Measurements from ENCODE around the gene ADCY10.
A peak's percentile ranks its signal among the peaks of the same experiment; 100 is the strongest.

ADCY10 gene

GRCh38 chr1:167924543-167925231, 10.8 kb upstream of the ADCY10 start:
- TF ChIP-seq, protein P1, sequence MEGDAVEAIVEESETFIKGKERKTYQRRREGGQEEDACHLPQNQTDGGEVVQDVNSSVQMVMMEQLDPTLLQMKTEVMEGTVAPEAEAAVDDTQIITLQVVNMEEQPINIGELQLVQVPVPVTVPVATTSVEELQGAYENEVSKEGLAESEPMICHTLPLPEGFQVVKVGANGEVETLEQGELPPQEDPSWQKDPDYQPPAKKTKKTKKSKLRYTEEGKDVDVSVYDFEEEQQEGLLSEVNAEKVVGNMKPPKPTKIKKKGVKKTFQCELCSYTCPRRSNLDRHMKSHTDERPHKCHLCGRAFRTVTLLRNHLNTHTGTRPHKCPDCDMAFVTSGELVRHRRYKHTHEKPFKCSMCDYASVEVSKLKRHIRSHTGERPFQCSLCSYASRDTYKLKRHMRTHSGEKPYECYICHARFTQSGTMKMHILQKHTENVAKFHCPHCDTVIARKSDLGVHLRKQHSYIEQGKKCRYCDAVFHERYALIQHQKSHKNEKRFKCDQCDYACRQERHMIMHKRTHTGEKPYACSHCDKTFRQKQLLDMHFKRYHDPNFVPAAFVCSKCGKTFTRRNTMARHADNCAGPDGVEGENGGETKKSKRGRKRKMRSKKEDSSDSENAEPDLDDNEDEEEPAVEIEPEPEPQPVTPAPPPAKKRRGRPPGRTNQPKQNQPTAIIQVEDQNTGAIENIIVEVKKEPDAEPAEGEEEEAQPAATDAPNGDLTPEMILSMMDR (IDR thresholded peaks at IDR 0.05; ENCODE audit: extremely low read depth, missing control alignments), result no peak
- no peak for DNase-seq (ENCODE audit: low spot score)

DNA sequence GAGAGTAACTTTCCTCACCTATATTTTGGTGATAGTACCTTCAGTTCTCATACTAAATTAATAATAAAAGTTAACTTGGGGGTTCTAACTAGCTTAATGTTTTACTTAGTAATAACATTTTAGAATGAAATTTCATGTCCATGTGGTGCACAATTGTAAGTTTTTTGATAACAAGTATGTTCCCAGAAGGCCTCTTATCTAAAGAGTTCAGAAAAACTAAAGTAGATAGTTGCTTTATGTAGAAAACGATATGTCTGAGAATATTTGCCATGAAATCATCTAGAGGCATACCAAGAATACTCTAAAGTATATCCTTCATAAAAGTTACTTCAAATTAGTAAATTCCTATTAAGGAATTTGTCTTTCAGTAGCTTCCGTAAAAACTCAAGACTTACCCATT, 10.2 kb upstream of the ADCY10 start:
- TF ChIP-seq, protein P1 (IDR thresholded peaks at IDR 0.05; ENCODE audit: extremely low read depth, missing control alignments), result no peak
- no peak for DNase-seq (ENCODE audit: low spot score)

- TF ChIP-seq, protein P1 (IDR thresholded peaks at IDR 0.05; ENCODE audit: extremely low read depth, missing control alignments), result no peak
- DNase-seq (ENCODE audit: low spot score), result no peak
Measured at GRCh38 chr1:167923324-167924056, 9.6 kb upstream of the ADCY10 start.

DNA sequence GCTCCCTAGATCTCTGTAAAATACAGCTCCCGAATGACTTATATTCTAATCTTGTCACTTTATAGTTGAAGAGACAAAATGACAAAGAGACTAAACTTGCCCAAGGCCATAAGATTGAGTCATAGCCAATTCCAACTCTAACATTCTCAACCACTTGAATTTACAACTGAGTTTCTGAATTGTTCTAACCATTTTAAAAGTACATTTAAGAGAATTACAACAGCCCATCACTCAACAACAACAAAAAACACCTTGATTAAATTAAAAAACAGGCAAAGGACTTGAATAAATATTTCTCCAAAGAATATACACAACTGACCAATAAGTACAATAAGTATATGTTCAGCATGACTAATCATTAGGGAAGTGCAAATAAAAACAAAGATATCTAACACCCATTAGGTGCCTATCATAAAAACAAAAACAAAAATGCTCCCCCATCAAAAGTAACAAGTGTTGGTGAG, 8.7 kb upstream of the ADCY10 start:
- no peak for DNase-seq (ENCODE audit: low spot score)
- TF ChIP-seq, protein P1 (IDR thresholded peaks at IDR 0.05; ENCODE audit: extremely low read depth, missing control alignments), result no peak

DNA sequence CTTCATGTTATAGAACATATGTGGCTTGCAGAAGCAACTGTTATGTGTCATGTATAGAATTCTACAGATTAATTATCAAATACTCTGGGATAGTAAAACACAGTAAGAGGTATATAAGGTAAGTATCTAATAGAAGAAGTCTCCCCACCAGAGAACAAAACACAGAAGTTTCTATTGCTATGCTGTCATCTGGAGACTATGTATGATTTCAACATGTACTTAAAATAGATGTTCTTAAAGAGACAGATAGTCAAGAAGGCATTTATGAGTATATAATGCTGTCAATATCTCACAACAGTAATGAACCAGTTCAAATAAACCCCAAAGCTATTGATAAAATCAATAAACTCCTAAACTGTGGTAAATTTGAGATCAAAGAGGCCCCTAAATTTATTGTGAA, 8.1 kb upstream of the ADCY10 start:
- peak; percentile 18 for DNase-seq (ENCODE audit: low spot score)
- TF ChIP-seq, protein P1 (IDR thresholded peaks at IDR 0.05; ENCODE audit: extremely low read depth, missing control alignments), result no peak

GRCh38 chr1:167916766-167917511, 3.0 kb upstream of the ADCY10 start:
- no peak for DNase-seq (ENCODE audit: low spot score)
- TF ChIP-seq, protein P1 (IDR thresholded peaks at IDR 0.05; ENCODE audit: extremely low read depth, missing control alignments), result no peak

GRCh38 chr1:167915569-167915968, 1.6 kb upstream of the ADCY10 start:
- no peak for DNase-seq (ENCODE audit: low spot score)
- TF ChIP-seq, protein P1 (IDR thresholded peaks at IDR 0.05; ENCODE audit: extremely low read depth, missing control alignments), result no peak
